Measurements from ENCODE around the gene OPCML.

Gene OPCML

DNA sequence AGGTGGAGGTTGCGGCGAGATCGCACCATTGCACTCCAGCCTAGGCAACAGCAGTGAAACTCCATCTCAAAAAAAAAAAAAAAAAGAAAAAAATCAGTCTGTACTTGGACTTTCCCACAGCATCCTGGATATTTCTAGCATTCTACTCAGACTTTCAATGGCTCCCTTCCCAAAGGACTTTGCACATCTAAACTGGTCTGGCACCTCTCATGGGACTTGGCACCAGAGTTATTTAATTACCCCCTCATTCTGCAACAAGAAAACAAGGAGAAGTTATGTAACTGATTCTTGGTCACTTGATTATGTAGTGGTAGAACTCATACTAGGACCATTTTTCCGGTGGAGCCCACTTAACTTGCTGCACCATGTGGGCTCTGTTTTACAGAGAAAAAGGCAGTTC is 519.5 kb downstream of the OPCML start:
- no peak for DNase-seq (ENCODE audit: low read depth in 1 of 2, low spot score in 1 of 2)
- Histone ChIP-seq H3K4me3 (replicated peaks; ENCODE audit: insufficient read depth, low read length) (no peak overlapping the region), H3K27me3 (ENCODE audit: insufficient read depth, poor library complexity, severe bottlenecking) (peaks cover 2% of the 10 kb centered on the region), H3K27ac (replicated peaks) (no peak overlapping the region)
- TF ChIP-seq, protein P1, sequence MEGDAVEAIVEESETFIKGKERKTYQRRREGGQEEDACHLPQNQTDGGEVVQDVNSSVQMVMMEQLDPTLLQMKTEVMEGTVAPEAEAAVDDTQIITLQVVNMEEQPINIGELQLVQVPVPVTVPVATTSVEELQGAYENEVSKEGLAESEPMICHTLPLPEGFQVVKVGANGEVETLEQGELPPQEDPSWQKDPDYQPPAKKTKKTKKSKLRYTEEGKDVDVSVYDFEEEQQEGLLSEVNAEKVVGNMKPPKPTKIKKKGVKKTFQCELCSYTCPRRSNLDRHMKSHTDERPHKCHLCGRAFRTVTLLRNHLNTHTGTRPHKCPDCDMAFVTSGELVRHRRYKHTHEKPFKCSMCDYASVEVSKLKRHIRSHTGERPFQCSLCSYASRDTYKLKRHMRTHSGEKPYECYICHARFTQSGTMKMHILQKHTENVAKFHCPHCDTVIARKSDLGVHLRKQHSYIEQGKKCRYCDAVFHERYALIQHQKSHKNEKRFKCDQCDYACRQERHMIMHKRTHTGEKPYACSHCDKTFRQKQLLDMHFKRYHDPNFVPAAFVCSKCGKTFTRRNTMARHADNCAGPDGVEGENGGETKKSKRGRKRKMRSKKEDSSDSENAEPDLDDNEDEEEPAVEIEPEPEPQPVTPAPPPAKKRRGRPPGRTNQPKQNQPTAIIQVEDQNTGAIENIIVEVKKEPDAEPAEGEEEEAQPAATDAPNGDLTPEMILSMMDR (IDR thresholded peaks at IDR 0.05; ENCODE audit: insufficient read depth, low read length), result no peak
- TF ChIP-seq SPI1 (IDR thresholded peaks at IDR 0.05; ENCODE audit: borderline replicate concordance, low read depth) (no peak), POLR2AphosphoS5 (IDR thresholded peaks at IDR 0.05; ENCODE audit: low read depth) (no peak), GABPA (IDR thresholded peaks at IDR 0.05; ENCODE audit: low read depth) (no peak)
- TF ChIP-seq, protein P2, sequence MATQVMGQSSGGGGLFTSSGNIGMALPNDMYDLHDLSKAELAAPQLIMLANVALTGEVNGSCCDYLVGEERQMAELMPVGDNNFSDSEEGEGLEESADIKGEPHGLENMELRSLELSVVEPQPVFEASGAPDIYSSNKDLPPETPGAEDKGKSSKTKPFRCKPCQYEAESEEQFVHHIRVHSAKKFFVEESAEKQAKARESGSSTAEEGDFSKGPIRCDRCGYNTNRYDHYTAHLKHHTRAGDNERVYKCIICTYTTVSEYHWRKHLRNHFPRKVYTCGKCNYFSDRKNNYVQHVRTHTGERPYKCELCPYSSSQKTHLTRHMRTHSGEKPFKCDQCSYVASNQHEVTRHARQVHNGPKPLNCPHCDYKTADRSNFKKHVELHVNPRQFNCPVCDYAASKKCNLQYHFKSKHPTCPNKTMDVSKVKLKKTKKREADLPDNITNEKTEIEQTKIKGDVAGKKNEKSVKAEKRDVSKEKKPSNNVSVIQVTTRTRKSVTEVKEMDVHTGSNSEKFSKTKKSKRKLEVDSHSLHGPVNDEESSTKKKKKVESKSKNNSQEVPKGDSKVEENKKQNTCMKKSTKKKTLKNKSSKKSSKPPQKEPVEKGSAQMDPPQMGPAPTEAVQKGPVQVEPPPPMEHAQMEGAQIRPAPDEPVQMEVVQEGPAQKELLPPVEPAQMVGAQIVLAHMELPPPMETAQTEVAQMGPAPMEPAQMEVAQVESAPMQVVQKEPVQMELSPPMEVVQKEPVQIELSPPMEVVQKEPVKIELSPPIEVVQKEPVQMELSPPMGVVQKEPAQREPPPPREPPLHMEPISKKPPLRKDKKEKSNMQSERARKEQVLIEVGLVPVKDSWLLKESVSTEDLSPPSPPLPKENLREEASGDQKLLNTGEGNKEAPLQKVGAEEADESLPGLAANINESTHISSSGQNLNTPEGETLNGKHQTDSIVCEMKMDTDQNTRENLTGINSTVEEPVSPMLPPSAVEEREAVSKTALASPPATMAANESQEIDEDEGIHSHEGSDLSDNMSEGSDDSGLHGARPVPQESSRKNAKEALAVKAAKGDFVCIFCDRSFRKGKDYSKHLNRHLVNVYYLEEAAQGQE (IDR thresholded peaks at IDR 0.05; ENCODE audit: insufficient replicate concordance, low read depth), result no peak

DNA sequence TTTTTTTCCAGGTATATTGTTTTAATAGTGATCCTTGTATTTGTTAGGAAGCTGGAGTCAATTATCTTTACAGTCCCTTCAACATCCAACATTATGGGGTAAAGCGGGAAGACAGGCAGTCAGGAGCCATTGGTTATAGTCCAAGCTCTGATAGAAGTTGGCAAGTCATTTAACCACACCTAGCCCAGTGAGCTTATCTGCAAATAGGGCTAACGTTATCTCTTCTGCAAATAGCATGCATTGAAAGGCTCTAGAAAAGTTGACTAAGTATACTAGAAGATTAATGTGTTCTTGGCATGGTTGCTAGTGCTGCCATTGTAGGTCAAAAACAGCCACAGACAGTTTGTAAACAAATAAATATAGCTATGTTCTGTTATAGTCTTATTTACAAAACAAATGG is 520.7 kb downstream of the OPCML start:
- peaks cover 2% of the 10 kb centered on the region for H3K27me3 ChIP-seq (ENCODE audit: insufficient read depth, poor library complexity, severe bottlenecking)
- TF ChIP-seq SPI1 (IDR thresholded peaks at IDR 0.05; ENCODE audit: borderline replicate concordance, low read depth) (no peak), GABPA (IDR thresholded peaks at IDR 0.05; ENCODE audit: low read depth) (no peak), POLR2AphosphoS5 (IDR thresholded peaks at IDR 0.05; ENCODE audit: low read depth) (no peak)
- TF ChIP-seq, protein P2 (IDR thresholded peaks at IDR 0.05; ENCODE audit: insufficient replicate concordance, low read depth), result no peak
- TF ChIP-seq, protein P1 (IDR thresholded peaks at IDR 0.05; ENCODE audit: insufficient read depth, low read length), result no peak
- no peak overlapping the region for H3K4me3 ChIP-seq (replicated peaks; ENCODE audit: insufficient read depth, low read length)
- no peak overlapping the region for H3K27ac ChIP-seq (replicated peaks)
- no peak for DNase-seq (ENCODE audit: low read depth in 1 of 2, low spot score in 1 of 2)

DNA sequence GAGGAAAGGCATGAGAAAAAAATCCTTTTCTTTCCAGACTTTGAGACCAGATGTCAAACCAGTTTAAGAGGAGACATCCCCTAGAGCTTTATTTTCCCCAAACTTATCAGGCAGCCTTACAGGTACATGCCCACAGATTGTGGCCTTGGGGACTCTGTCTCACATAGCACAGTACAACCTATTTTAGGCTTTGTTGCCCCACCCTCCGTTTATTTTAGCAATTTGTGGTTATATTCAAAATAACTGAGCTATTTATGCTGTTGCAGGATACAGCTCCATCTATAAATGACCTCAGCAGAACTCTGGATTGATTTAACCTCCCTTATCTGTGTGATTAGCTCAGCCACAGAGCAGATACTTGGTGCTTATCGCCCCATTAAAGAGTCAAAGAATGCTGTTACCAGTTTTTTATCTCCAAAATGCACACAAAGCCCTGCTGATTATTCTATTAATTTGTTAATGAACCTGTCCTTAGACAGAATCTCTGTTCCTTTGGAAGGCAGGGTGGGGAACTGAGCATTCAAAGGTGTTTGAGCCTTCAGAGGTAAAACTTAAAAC is 525.2 kb downstream of the OPCML start:
- DNase-seq (ENCODE audit: low read depth in 1 of 2, low spot score in 1 of 2), result no peak
- Histone ChIP-seq H3K4me3 (replicated peaks; ENCODE audit: insufficient read depth, low read length) (no peak overlapping the region), H3K27ac (replicated peaks) (no peak overlapping the region), H3K27me3 (ENCODE audit: insufficient read depth, poor library complexity, severe bottlenecking) (peaks cover 2% of the 10 kb centered on the region)
- TF ChIP-seq GABPA (IDR thresholded peaks at IDR 0.05; ENCODE audit: low read depth) (no peak), SPI1 (IDR thresholded peaks at IDR 0.05; ENCODE audit: borderline replicate concordance, low read depth) (no peak), POLR2AphosphoS5 (IDR thresholded peaks at IDR 0.05; ENCODE audit: low read depth) (no peak)
- TF ChIP-seq, protein P1 (IDR thresholded peaks at IDR 0.05; ENCODE audit: insufficient read depth, low read length), result no peak
- TF ChIP-seq, protein P2 (IDR thresholded peaks at IDR 0.05; ENCODE audit: insufficient replicate concordance, low read depth), result no peak

Data from HL-60 (cell line).